Measurements from ENCODE around the gene SH3GL3.

The SH3GL3 gene

GRCh38 chr15:83504365-83504764, 57.2 kb downstream of the SH3GL3 start:
- no peak for DNase-seq (ENCODE audit: low spot score)

- DNase-seq (ENCODE audit: low spot score): no peak
These were observed 62.9 kb downstream of the SH3GL3 start for GRCh38 chr15:83510001-83510400.

- no peak for DNase-seq (ENCODE audit: low spot score)
These were observed 65.3 kb downstream of the SH3GL3 start for GRCh38 chr15:83512459-83512858.

GRCh38 chr15:83514584-83514983, 67.4 kb downstream of the SH3GL3 start:
- DNase-seq (ENCODE audit: low spot score): no peak

GRCh38 chr15:83515164-83515563, 68.0 kb downstream of the SH3GL3 start:
- DNase-seq (ENCODE audit: low spot score): no peak

- peak; percentile 35 for DNase-seq (ENCODE audit: low spot score)
These were observed 69.8 kb downstream of the SH3GL3 start for GRCh38 chr15:83516935-83517334.

- DNase-seq (ENCODE audit: low spot score): no peak
These were observed 79.2 kb downstream of the SH3GL3 start for GRCh38 chr15:83526319-83526718.

- DNase-seq (ENCODE audit: low spot score): no peak
These were observed 86.3 kb downstream of the SH3GL3 start for GRCh38 chr15:83533410-83533962.

GRCh38 chr15:83537606-83538005, 90.5 kb downstream of the SH3GL3 start:
- DNase-seq (ENCODE audit: low spot score): no peak

GRCh38 chr15:83538682-83539081, 91.5 kb downstream of the SH3GL3 start:
- no peak for DNase-seq (ENCODE audit: low spot score)

GRCh38 chr15:83545804-83546511, 98.8 kb downstream of the SH3GL3 start:
- DNase-seq (ENCODE audit: low spot score): no peak

- no peak for DNase-seq (ENCODE audit: low spot score)
These were observed 99.4 kb downstream of the SH3GL3 start for GRCh38 chr15:83546512-83546888.

GRCh38 chr15:83547168-83547567, 100.0 kb downstream of the SH3GL3 start:
- no peak for DNase-seq (ENCODE audit: low spot score)

GRCh38 chr15:83549623-83550022, 102.5 kb downstream of the SH3GL3 start:
- no peak for DNase-seq (ENCODE audit: low spot score)

GRCh38 chr15:83554558-83554957, 107.4 kb downstream of the SH3GL3 start:
- no peak for DNase-seq (ENCODE audit: low spot score)

GRCh38 chr15:83555383-83555782, 108.2 kb downstream of the SH3GL3 start:
- no peak for DNase-seq (ENCODE audit: low spot score)

GRCh38 chr15:83556068-83556467, 108.9 kb downstream of the SH3GL3 start:
- no peak for DNase-seq (ENCODE audit: low spot score)

GRCh38 chr15:83556754-83557153, 109.6 kb downstream of the SH3GL3 start:
- DNase-seq (ENCODE audit: low spot score): no peak

- DNase-seq (ENCODE audit: low spot score): no peak
These were observed 111.0 kb downstream of the SH3GL3 start for GRCh38 chr15:83558146-83558545.

GRCh38 chr15:83559310-83559966, 112.3 kb downstream of the SH3GL3 start:
- DNase-seq (ENCODE audit: low spot score): peak; percentile 85

GRCh38 chr15:83561661-83562060, 114.5 kb downstream of the SH3GL3 start:
- no peak for DNase-seq (ENCODE audit: low spot score)

- DNase-seq (ENCODE audit: low spot score): no peak
These were observed 118.0 kb downstream of the SH3GL3 start for GRCh38 chr15:83565138-83565537.

- peak; percentile 51 for DNase-seq (ENCODE audit: low spot score)
These were observed 118.5 kb downstream of the SH3GL3 start for GRCh38 chr15:83565553-83566159.

Measured in GM03348 (cell line).